A549 (cell line): ENCODE data around the gene EPS8. TPM values are rescaled to one million over a fixed set of nuclear protein-coding genes. Genes with fewer than 3 reads are reported as not detected.

Experiments
- ATAC-seq, 2 experiments: fragments of 200-7000 bp in 1 of 2; fragments of >200 bp in 1 of 2; cut with Nextera tagmentation in 1 of 2; cut with Tn5 transposase in 1 of 2; 3 replicates each; pipeline versions ENCODE4 v1.8.0 to v1.9.1; 2018 to 2020; ENCODE audit warnings: mild to moderate bottlenecking in 1 of 2, moderate library complexity in 1 of 2
- CTCF ChIA-PET: fragments of 300-600 bp; sonication (Branson Sonifier 250); formaldehyde crosslinking; extraction: SDS; loops from one replicate; lab custom pipeline; 2021; ENCODE audit warnings: antibody characterized with exemption, inconsistent platforms; lab: Yijun Ruan, JAX
- POLR2A ChIA-PET: fragments of 350-600 bp; formaldehyde crosslinking; extraction: SDS; loops from one replicate; lab custom pipeline; 2021; ENCODE audit warnings: antibody characterized with exemption, inconsistent platforms; lab: Yijun Ruan, JAX
- DNase-seq, 2 experiments: peaks; one replicate each; pipeline versions ENCODE4 v3.0.0 to v3.0.0-alpha.2; 2011 to 2016; ENCODE audit warnings: low read depth in 1 of 2, low spot score in 1 of 2
- FAIRE-seq: peaks from 2 replicates; lab custom pipeline; 2011; peaks lifted over from hg19 to GRCh38; lab: Jason Lieb, UNC
- H3K27ac ChIP-seq, 2 experiments: fragments of >200 bp; sonication (Bioruptor Twin); formaldehyde crosslinking; 3 replicates each; pipeline ENCODE4 v1.5.1; 2016 to 2017
- H3K4me1 ChIP-seq: fragments of >200 bp; sonication (Bioruptor Twin); formaldehyde crosslinking; 3 replicates; pipeline ENCODE4 v1.6.1; 2016
- H3K4me2 ChIP-seq: fragments of >200 bp; sonication (Bioruptor Twin); formaldehyde crosslinking; 3 replicates; pipeline ENCODE4 v1.6.1; 2016
- H3K4me3 ChIP-seq: fragments of >200 bp; sonication (Bioruptor Twin); formaldehyde crosslinking; 3 replicates; pipeline ENCODE4 v1.5.1; 2016
- H3K9me3 ChIP-seq: fragments of >200 bp; sonication (Bioruptor Twin); formaldehyde crosslinking; 3 replicates; pipeline ENCODE4 v1.6.1; 2016
- BHLHE40 ChIP-seq: IDR thresholded peaks from 2 replicates; pipeline ENCODE4 v1.6.1; 2012; ENCODE audit warnings: low read depth, low read length, inconsistent platforms
- EP300 ChIP-seq, 2 experiments: fragments of >200 bp; sonication (Bioruptor Twin); formaldehyde crosslinking; IDR thresholded peaks; 2 replicates in 1 of 2; 3 replicates in 1 of 2; pipeline ENCODE4 v1.6.1; 2016 to 2017
- ESRRA ChIP-seq: fragments of 150-350 bp; IDR thresholded peaks from 2 replicates; pipeline ENCODE4 v1.6.1; 2014; ENCODE audit warnings: mild to moderate bottlenecking, low read length, borderline replicate concordance
- FOSB ChIP-seq: fragments of 250-450 bp; sonication (Bioruptor Pico); IDR thresholded peaks from 2 replicates; pipeline ENCODE4 v1.5.0; 2020; ENCODE audit warnings: mild to moderate bottlenecking, moderate library complexity
- GATA3 ChIP-seq: IDR thresholded peaks from 2 replicates; pipeline ENCODE4 v1.6.1; 2012; ENCODE audit warnings: borderline replicate concordance
- HEYL ChIP-seq: fragments of 250-450 bp; sonication (Bioruptor Pico); IDR thresholded peaks from 2 replicates; pipeline ENCODE4 v1.8.0; 2021; ENCODE audit warnings: mild to moderate bottlenecking, moderate library complexity
- HOXA7 ChIP-seq: fragments of 250-450 bp; sonication (Bioruptor Pico); IDR thresholded peaks from 2 replicates; pipeline ENCODE4 v1.5.0; 2020; ENCODE audit warnings: mild to moderate bottlenecking, moderate library complexity
- HOXB13 ChIP-seq: fragments of 250-450 bp; sonication (Bioruptor Pico); IDR thresholded peaks from 2 replicates; pipeline ENCODE4 v1.5.0; 2020; ENCODE audit warnings: low read depth, mild to moderate bottlenecking, moderate library complexity
- HOXB5 ChIP-seq: fragments of 250-450 bp; sonication (Bioruptor Pico); IDR thresholded peaks from 2 replicates; pipeline ENCODE4 v1.5.0; 2020; ENCODE audit warnings: mild to moderate bottlenecking, moderate library complexity
- JUNB ChIP-seq: fragments of >200 bp; sonication (Bioruptor Twin); formaldehyde crosslinking; IDR thresholded peaks from 2 replicates; pipeline ENCODE4 v1.6.1; 2016
- KDM1A ChIP-seq: fragments of 200-600 bp; sonication (generic); IDR thresholded peaks from 2 replicates; pipeline ENCODE4 v1.6.1; 2016; ENCODE audit warnings: low read depth, mild to moderate bottlenecking
- MAZ ChIP-seq: fragments of 150-350 bp; IDR thresholded peaks from 2 replicates; pipeline ENCODE4 v1.6.1; 2014; ENCODE audit warnings: antibody characterized with exemption, low read depth, low read length, borderline replicate concordance
- MYC ChIP-seq: IDR thresholded peaks from 2 replicates; pipeline ENCODE4 v1.6.1; 2012; ENCODE audit warnings: mild to moderate bottlenecking, inconsistent platforms, low read length, improper control_type of control experiment, borderline replicate concordance
- NR3C1 ChIP-seq: fragments of >200 bp; sonication (Bioruptor Twin); formaldehyde crosslinking; IDR thresholded peaks from 3 replicates; pipeline ENCODE4 v1.6.1; 2017
- PHF8 ChIP-seq: fragments of 200-600 bp; sonication (generic); IDR thresholded peaks from 2 replicates; pipeline ENCODE4 v1.6.1; 2016; ENCODE audit warnings: low read depth, mild to moderate bottlenecking, antibody characterized with exemption, moderate library complexity, borderline replicate concordance
- RARB ChIP-seq: fragments of 250-450 bp; sonication (Bioruptor Pico); IDR thresholded peaks from 2 replicates; pipeline ENCODE4 v1.8.0; 2021; ENCODE audit warnings: mild to moderate bottlenecking, moderate library complexity
- RCOR1 ChIP-seq: fragments of 150-350 bp; IDR thresholded peaks from 2 replicates; pipeline ENCODE4 v1.6.1; 2014; ENCODE audit warnings: antibody characterized with exemption, low read length, low read depth
- RNF2 ChIP-seq: fragments of 200-600 bp; sonication (generic); IDR thresholded peaks from 2 replicates; pipeline ENCODE4 v1.6.1; 2016; ENCODE audit warnings: low read depth, mild to moderate bottlenecking, antibody characterized with exemption, moderate library complexity, borderline replicate concordance
- SMC3 ChIP-seq: fragments of >200 bp; sonication (Bioruptor Twin); formaldehyde crosslinking; IDR thresholded peaks from 3 replicates; pipeline ENCODE4 v1.6.1; 2018; ENCODE audit warnings: inconsistent platforms
- ZFP36 ChIP-seq: fragments of 450-650 bp; IDR thresholded peaks from 2 replicates; pipeline ENCODE4 v1.6.1; 2014; ENCODE audit warnings: borderline replicate concordance; ENCODE audit not compliant: partially characterized antibody
- WGBS: methylation state at CpG from one replicate; pipeline ENCODE4 v1.1.6; 2017; ENCODE audit errors: missing lambda C conversion rate; 5-methylcytosine and 5-hydroxymethylcytosine counted together
- polyA plus RNA-seq, 4 experiments: library from polyadenylated mRNA; depleted of rRNA in 3 of 4; stranded (reverse); fragments of >200 nt; fragmentation: RNase III in 1 of 4; extraction: RNeasy Plus Mini Kit Qiagen cat#74134 plus additional on column Dnase treatment in 1 of 4; gene quantifications; 2 replicates in 3 of 4; 3 replicates in 1 of 4; pipeline ENCODE4 v1.2.3, GENCODE V29; 2011 to 2017
- TF ChIP-seq, protein P1 (sequence below): fragments of 200-600 bp; sonication (generic); IDR thresholded peaks from 2 replicates; pipeline ENCODE4 v1.6.1; 2016; ENCODE audit warnings: antibody characterized with exemption, mild to moderate bottlenecking, moderate library complexity
- TF ChIP-seq, protein P2 (sequence below): fragments of 450-650 bp; IDR thresholded peaks from 2 replicates; pipeline ENCODE4 v1.6.1; 2014; ENCODE audit warnings: antibody characterized with exemption
- TF ChIP-seq, protein P3 (sequence below): fragments of >200 bp; sonication (Bioruptor Twin); formaldehyde crosslinking; IDR thresholded peaks from 2 replicates; pipeline ENCODE4 v1.6.1; 2016
- TF ChIP-seq, protein P4 (sequence below): IDR thresholded peaks from 2 replicates; pipeline ENCODE4 v1.6.1; 2012
- TF ChIP-seq, protein P5 (sequence below): IDR thresholded peaks from 2 replicates; pipeline ENCODE4 v1.6.1; 2012; ENCODE audit warnings: low read depth, borderline replicate concordance

The EPS8 gene
- polyA plus RNA-seq, 2 of the 4 experiments (the other 2 are of a cell fraction): 25.1 to 101 TPM

DNA sequence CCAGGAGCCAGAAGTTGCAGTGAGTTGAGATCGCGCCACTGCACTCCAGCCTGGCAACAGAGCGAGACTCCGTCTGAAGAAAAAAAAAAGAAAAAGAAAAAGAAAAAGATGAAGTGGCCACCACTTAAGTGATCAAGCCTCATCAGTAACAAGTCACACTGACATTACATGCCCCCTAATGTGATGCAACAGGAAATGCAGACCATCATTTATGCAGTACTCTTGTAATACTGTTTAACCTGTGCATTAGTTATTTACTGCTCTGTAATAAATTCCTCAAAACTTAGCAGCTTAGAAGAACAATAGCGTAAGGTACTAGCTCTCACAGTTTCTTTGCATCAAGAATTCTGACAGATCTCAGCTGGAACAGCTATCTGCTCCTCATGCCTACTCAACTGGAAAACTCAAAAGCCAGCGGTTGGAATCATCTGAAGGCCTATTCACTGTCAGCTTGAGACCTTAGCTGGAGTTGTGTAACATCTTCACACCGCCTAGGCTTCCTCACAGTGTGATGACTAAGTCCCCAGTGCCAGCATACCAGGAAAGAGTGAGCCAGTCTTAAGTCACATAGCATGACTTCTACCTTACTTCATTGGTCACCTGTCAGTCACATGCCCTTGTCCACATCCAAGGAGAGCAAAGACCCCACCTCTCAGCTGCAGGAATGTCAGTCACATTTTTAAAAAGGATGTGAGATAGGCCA, 31.5 kb downstream of the EPS8 start (continued):
- TF ChIP-seq JUNB (no peak; the same call in 1 of the 2 replicates), ESRRA (no peak), PHF8 (no peak), MYC (no peak), HOXB13 (CRISPR knock-in tag) (no peak), GATA3 (no peak), SMC3 (no peak), EP300 (IDR thresholded peaks at IDR 0.05) (no peak; a peak in 1 of 5 replicates), HEYL (CRISPR knock-in tag) (no peak), KDM1A (no peak), RARB (no peak), BHLHE40 (no peak), HOXA7 (no peak), ZFP36 (no peak), RNF2 (no peak), HOXB5 (CRISPR knock-in tag) (no peak), NR3C1 (no peak), RCOR1 (no peak)
- TF ChIP-seq, protein P1, sequence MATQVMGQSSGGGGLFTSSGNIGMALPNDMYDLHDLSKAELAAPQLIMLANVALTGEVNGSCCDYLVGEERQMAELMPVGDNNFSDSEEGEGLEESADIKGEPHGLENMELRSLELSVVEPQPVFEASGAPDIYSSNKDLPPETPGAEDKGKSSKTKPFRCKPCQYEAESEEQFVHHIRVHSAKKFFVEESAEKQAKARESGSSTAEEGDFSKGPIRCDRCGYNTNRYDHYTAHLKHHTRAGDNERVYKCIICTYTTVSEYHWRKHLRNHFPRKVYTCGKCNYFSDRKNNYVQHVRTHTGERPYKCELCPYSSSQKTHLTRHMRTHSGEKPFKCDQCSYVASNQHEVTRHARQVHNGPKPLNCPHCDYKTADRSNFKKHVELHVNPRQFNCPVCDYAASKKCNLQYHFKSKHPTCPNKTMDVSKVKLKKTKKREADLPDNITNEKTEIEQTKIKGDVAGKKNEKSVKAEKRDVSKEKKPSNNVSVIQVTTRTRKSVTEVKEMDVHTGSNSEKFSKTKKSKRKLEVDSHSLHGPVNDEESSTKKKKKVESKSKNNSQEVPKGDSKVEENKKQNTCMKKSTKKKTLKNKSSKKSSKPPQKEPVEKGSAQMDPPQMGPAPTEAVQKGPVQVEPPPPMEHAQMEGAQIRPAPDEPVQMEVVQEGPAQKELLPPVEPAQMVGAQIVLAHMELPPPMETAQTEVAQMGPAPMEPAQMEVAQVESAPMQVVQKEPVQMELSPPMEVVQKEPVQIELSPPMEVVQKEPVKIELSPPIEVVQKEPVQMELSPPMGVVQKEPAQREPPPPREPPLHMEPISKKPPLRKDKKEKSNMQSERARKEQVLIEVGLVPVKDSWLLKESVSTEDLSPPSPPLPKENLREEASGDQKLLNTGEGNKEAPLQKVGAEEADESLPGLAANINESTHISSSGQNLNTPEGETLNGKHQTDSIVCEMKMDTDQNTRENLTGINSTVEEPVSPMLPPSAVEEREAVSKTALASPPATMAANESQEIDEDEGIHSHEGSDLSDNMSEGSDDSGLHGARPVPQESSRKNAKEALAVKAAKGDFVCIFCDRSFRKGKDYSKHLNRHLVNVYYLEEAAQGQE: no peak
- TF ChIP-seq, protein P2, sequence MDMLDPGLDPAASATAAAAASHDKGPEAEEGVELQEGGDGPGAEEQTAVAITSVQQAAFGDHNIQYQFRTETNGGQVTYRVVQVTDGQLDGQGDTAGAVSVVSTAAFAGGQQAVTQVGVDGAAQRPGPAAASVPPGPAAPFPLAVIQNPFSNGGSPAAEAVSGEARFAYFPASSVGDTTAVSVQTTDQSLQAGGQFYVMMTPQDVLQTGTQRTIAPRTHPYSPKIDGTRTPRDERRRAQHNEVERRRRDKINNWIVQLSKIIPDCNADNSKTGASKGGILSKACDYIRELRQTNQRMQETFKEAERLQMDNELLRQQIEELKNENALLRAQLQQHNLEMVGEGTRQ: peak; percentile 94
- TF ChIP-seq, protein P3, sequence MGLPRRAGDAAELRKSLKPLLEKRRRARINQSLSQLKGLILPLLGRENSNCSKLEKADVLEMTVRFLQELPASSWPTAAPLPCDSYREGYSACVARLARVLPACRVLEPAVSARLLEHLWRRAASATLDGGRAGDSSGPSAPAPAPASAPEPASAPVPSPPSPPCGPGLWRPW: no peak
- TF ChIP-seq, protein P4, sequence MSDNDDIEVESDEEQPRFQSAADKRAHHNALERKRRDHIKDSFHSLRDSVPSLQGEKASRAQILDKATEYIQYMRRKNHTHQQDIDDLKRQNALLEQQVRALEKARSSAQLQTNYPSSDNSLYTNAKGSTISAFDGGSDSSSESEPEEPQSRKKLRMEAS: peak; percentile 44; the same call in 1 of the 2 replicates
- TF ChIP-seq, protein P5, sequence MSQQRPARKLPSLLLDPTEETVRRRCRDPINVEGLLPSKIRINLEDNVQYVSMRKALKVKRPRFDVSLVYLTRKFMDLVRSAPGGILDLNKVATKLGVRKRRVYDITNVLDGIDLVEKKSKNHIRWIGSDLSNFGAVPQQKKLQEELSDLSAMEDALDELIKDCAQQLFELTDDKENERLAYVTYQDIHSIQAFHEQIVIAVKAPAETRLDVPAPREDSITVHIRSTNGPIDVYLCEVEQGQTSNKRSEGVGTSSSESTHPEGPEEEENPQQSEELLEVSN: no peak

DNA sequence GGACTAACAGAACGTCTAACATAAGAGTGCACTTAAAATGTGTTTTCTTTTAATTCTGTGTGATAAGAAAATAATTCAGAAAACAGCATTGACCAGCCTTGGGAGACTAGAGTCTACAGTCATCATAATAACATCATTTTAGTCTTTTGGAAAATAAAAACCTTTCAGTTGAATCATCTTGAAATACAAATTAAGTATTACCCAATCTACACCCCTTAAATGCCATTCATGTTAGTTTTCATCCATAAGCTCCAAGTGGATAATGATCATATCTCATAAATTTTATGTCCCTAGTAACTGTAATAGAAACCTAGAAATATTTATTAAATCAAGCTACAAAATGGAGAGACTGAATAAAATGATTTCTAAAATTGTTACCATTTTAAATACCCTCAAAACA, 32.4 kb downstream of the EPS8 start:
- Histone ChIP-seq H3K4me3 (no peak overlapping the region), H3K4me1 (peaks cover 23% of the 10 kb centered on the region), H3K9me3 (no peaks in the 10 kb centered on the region), H3K27ac (no peak overlapping the region; a peak in 1 of 6 replicates), H3K4me2 (peak overlapping the region; percentile 42; the same call in 2 of the 3 replicates)
- DNase-seq: no peak
- peak; percentile 36 for FAIRE-seq
- TF ChIP-seq FOSB (CRISPR knock-in tag) (no peak), HOXA7 (no peak), JUNB (no peak), MAZ (no peak)
- CTCF ChIA-PET: interaction anchor here (0.6 to 1.6 kb wide), 2 partner anchors 47 to 167 kb away, joined by 3 to 4 read pairs; no protein-coding TSS in a partner anchor
- POLR2A ChIA-PET: no interaction called here
- 73% methylated on average over 1 of the region's 1 CpG for whole genome bisulfite sequencing
- no peak for ATAC-seq
